SK-N-SH treated with all-trans-retinoic acid at 6 μM for 48 hours (cell line): ENCODE data around the gene SLX9.

ENCODE experiments used
- ARNTL ChIP-seq: fragments of 450-650 bp; formaldehyde crosslinking; IDR thresholded peaks from 2 replicates; pipeline ENCODE4 v1.5.0; 2020; ENCODE audit warnings: low read depth, mild to moderate bottlenecking, moderate library complexity, borderline replicate concordance
- GLIS3 ChIP-seq: fragments of 250-450 bp; sonication (Bioruptor Pico); IDR thresholded peaks from 2 replicates; pipeline ENCODE4 v1.5.0; 2020; ENCODE audit warnings: mild to moderate bottlenecking, moderate library complexity
- RARB ChIP-seq: fragments of 250-450 bp; sonication (Bioruptor Pico); IDR thresholded peaks from 2 replicates; pipeline ENCODE4 v1.8.0; 2021; ENCODE audit warnings: mild to moderate bottlenecking, moderate library complexity
- SNAI2 ChIP-seq: fragments of 250-450 bp; sonication (Bioruptor Pico); IDR thresholded peaks from 2 replicates; pipeline ENCODE4 v1.5.0; 2020; ENCODE audit warnings: mild to moderate bottlenecking, moderate library complexity
- TCF4 ChIP-seq: fragments of 250-450 bp; sonication (Bioruptor Pico); IDR thresholded peaks from 2 replicates; pipeline ENCODE4 v1.8.0; 2021; ENCODE audit warnings: mild to moderate bottlenecking, moderate library complexity, borderline replicate concordance
- ZFP30 ChIP-seq: fragments of 450-650 bp; formaldehyde crosslinking; IDR thresholded peaks from 2 replicates; pipeline ENCODE4 v1.5.0; 2022; ENCODE audit warnings: mild to moderate bottlenecking, moderate library complexity
- ZNF70 ChIP-seq: fragments of 450-650 bp; formaldehyde crosslinking; IDR thresholded peaks from 2 replicates; pipeline ENCODE4 v1.5.0; 2020; ENCODE audit warnings: mild to moderate bottlenecking, moderate library complexity
- TF ChIP-seq, protein P1 (sequence below): fragments of 250-450 bp; sonication (Bioruptor Pico); IDR thresholded peaks from 2 replicates; pipeline ENCODE4 v1.8.0; 2020; ENCODE audit warnings: mild to moderate bottlenecking, moderate library complexity, borderline replicate concordance
- TF ChIP-seq, protein P2 (sequence below): fragments of 250-450 bp; sonication (Bioruptor Pico); IDR thresholded peaks from 2 replicates; pipeline ENCODE4 v1.5.1; 2021; ENCODE audit warnings: mild to moderate bottlenecking, moderate library complexity
- TF ChIP-seq, protein P3 (sequence below): fragments of 250-450 bp; sonication (Bioruptor Pico); IDR thresholded peaks from 2 replicates; pipeline ENCODE4 v1.5.0; 2020; ENCODE audit warnings: mild to moderate bottlenecking, moderate library complexity

DNA sequence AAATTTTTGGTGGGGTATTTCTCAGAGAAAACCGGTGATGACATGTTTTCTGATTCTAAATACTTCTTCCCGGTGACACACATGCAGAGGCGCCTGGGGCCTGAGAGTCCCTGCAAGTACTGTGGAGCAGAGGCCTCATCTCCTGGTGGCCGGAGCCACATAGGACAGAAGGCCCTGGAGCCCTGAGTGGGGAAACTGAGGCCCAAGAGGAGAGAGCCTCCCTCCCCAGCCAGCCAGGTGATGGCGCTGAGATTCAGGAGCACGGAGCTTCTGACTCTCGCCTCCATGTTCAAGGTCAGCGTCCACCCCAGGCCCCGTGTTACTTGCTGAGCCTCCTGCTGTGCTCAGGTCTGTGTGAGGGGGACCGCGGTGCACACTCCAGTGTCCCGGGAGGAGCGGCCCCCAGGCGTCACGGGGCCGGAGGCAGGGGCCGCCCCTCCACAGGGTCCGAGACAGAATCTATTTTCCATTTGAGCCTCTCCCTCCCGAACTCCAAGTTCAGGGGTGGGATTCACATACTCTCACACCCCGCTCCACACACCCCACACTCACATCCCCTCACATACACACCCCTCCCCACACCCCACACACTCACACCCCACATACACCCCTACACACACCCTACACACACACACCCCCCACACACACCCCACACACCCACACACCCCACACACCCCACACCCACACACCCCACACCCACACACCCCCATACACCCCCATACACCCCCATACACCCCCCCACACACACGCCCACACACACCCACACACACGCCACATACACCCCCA lies 43.8 kb downstream of the SLX9 start:
- TF ChIP-seq, protein P1, sequence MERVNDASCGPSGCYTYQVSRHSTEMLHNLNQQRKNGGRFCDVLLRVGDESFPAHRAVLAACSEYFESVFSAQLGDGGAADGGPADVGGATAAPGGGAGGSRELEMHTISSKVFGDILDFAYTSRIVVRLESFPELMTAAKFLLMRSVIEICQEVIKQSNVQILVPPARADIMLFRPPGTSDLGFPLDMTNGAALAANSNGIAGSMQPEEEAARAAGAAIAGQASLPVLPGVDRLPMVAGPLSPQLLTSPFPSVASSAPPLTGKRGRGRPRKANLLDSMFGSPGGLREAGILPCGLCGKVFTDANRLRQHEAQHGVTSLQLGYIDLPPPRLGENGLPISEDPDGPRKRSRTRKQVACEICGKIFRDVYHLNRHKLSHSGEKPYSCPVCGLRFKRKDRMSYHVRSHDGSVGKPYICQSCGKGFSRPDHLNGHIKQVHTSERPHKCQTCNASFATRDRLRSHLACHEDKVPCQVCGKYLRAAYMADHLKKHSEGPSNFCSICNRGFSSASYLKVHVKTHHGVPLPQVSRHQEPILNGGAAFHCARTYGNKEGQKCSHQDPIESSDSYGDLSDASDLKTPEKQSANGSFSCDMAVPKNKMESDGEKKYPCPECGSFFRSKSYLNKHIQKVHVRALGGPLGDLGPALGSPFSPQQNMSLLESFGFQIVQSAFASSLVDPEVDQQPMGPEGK (CRISPR knock-in tag), result no peak
- TF ChIP-seq ARNTL (no peak), RARB (CRISPR knock-in tag) (no peak), ZNF70 (CRISPR knock-in tag) (no peak), GLIS3 (no peak), TCF4 (CRISPR knock-in tag) (no peak), ZFP30 (no peak), SNAI2 (no peak)
- TF ChIP-seq, protein P2, sequence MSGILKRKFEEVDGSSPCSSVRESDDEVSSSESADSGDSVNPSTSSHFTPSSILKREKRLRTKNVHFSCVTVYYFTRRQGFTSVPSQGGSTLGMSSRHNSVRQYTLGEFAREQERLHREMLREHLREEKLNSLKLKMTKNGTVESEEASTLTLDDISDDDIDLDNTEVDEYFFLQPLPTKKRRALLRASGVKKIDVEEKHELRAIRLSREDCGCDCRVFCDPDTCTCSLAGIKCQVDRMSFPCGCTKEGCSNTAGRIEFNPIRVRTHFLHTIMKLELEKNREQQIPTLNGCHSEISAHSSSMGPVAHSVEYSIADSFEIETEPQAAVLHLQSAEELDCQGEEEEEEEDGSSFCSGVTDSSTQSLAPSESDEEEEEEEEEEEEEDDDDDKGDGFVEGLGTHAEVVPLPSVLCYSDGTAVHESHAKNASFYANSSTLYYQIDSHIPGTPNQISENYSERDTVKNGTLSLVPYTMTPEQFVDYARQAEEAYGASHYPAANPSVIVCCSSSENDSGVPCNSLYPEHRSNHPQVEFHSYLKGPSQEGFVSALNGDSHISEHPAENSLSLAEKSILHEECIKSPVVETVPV (CRISPR knock-in tag), result no peak
- TF ChIP-seq, protein P3, sequence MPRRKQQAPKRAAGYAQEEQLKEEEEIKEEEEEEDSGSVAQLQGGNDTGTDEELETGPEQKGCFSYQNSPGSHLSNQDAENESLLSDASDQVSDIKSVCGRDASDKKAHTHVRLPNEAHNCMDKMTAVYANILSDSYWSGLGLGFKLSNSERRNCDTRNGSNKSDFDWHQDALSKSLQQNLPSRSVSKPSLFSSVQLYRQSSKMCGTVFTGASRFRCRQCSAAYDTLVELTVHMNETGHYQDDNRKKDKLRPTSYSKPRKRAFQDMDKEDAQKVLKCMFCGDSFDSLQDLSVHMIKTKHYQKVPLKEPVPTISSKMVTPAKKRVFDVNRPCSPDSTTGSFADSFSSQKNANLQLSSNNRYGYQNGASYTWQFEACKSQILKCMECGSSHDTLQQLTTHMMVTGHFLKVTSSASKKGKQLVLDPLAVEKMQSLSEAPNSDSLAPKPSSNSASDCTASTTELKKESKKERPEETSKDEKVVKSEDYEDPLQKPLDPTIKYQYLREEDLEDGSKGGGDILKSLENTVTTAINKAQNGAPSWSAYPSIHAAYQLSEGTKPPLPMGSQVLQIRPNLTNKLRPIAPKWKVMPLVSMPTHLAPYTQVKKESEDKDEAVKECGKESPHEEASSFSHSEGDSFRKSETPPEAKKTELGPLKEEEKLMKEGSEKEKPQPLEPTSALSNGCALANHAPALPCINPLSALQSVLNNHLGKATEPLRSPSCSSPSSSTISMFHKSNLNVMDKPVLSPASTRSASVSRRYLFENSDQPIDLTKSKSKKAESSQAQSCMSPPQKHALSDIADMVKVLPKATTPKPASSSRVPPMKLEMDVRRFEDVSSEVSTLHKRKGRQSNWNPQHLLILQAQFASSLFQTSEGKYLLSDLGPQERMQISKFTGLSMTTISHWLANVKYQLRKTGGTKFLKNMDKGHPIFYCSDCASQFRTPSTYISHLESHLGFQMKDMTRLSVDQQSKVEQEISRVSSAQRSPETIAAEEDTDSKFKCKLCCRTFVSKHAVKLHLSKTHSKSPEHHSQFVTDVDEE (CRISPR knock-in tag), result no peak
